HG03039 (cell line): ENCODE data around the gene UCHL3.
A peak's percentile ranks its signal among the peaks of the same experiment; 100 is the strongest.

Experiments used
- ATAC-seq: cut with Tn5 transposase; IDR thresholded peaks from one replicate; pipeline ENCODE4 v1.9.1; 2021; ENCODE audit warnings: mild to moderate bottlenecking, moderate library complexity; ENCODE audit not compliant: unreplicated experiment

UCHL3 gene

GRCh38 chr13:75549262-75550158 is at the start of gene UCHL3:
Gene UCHL3, plus strand, starts transcription at chr13:75549791. Its CDS starts 30 bp downstream, at chr13:75549821.
- ATAC-seq, result peak; percentile 97

GRCh38 chr13:75505327-75505726 is 44.3 kb upstream of the UCHL3 start:
- no peak for ATAC-seq

- ATAC-seq, result no peak
Measured at GRCh38 chr13:75506018-75506417, 43.6 kb upstream of the UCHL3 start.

GRCh38 chr13:75507027-75508001 is 42.3 kb upstream of the UCHL3 start:
- ATAC-seq, result no peak

GRCh38 chr13:75508002-75508548 is 41.5 kb upstream of the UCHL3 start:
- ATAC-seq, result no peak

- ATAC-seq, result no peak
Measured at GRCh38 chr13:75511051-75511625, 38.5 kb upstream of the UCHL3 start.

GRCh38 chr13:75512253-75512652 is 37.3 kb upstream of the UCHL3 start:
- peak; percentile 78 for ATAC-seq

- ATAC-seq, result no peak
Measured at GRCh38 chr13:75513271-75513670, 36.3 kb upstream of the UCHL3 start.

GRCh38 chr13:75514080-75514995 is 35.3 kb upstream of the UCHL3 start:
- ATAC-seq, result no peak

- ATAC-seq, result no peak
Measured at GRCh38 chr13:75518439-75519088, 31.0 kb upstream of the UCHL3 start.

GRCh38 chr13:75521956-75522355 is 27.6 kb upstream of the UCHL3 start:
- ATAC-seq, result no peak

- no peak for ATAC-seq
Measured at GRCh38 chr13:75530549-75530961, 19.0 kb upstream of the UCHL3 start.

GRCh38 chr13:75533861-75534260 is 15.7 kb upstream of the UCHL3 start:
- no peak for ATAC-seq

- ATAC-seq, result peak; percentile 93
Measured at GRCh38 chr13:75537401-75538365, 11.9 kb upstream of the UCHL3 start, which contains the start of gene COMMD6. Gene COMMD6, minus strand, starts transcription at chr13:75537841. Its CDS starts 36 bp downstream, at chr13:75537805.

- no peak for ATAC-seq
Measured at GRCh38 chr13:75541287-75541686, 8.3 kb upstream of the UCHL3 start.

GRCh38 chr13:75541961-75542360 is 7.6 kb upstream of the UCHL3 start:
- ATAC-seq, result no peak

- no peak for ATAC-seq
Measured at GRCh38 chr13:75544681-75545330, 4.8 kb upstream of the UCHL3 start.
